ACHN (cell line): Measurements from ENCODE around the gene DCLK1.
A peak's percentile ranks its signal among the peaks of the same experiment; 100 is the strongest.

Experiments
- DNase-seq: peaks from one replicate; pipeline ENCODE4 v3.0.0-alpha.2; 2015
- in situ Hi-C: cut with HindIII; loops from 2 replicates; pipeline ENCODE4 v1.10.0; 2017; ENCODE audit warnings: low sequenced_read_pairs, low pct_ligation_motif_present, low pct_unique_long_range_greater_than_20kb

DCLK1 gene

DNA sequence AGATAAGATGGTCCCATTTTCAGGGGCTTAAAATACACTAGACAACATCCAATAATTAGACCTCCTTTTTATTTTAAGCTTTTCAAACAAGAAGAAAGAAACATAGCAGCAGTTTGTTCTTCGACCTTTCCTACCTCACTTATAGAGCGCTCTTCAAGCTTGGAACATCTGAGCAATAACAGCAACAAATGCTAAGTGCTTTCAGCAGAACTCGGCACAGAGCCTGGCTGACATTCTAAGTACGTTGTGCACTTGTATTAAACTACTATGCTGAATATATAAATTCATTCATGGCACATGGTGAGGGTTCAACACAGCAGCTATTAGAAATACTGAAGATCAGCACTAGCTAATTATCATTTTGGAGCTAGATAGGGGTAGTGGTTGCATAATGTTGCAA is 398.6 kb downstream of the DCLK1 start:
- in situ Hi-C loops: no loop called here
- DNase-seq: no peak

DNA sequence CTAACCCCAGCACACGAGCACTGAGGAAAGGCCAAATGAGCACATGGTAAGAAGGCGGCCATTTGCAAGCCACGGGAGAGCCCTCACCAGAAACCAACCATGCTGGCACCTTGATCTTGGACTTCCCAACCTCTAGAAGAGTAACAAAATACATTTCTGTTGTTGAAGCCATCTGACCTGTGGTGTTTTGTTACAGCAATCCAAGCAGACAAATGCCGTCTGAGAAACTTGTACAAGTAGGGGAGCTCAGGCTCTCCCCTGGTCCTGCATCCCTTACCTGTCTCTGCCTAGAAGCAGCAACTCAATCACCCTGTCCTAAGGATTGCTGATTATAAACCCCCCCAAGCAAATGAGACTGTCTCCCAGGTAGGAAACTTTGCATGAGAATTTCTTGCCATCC is 399.7 kb downstream of the DCLK1 start:
- in situ Hi-C loops: no loop called here
- DNase-seq: no peak

DNA sequence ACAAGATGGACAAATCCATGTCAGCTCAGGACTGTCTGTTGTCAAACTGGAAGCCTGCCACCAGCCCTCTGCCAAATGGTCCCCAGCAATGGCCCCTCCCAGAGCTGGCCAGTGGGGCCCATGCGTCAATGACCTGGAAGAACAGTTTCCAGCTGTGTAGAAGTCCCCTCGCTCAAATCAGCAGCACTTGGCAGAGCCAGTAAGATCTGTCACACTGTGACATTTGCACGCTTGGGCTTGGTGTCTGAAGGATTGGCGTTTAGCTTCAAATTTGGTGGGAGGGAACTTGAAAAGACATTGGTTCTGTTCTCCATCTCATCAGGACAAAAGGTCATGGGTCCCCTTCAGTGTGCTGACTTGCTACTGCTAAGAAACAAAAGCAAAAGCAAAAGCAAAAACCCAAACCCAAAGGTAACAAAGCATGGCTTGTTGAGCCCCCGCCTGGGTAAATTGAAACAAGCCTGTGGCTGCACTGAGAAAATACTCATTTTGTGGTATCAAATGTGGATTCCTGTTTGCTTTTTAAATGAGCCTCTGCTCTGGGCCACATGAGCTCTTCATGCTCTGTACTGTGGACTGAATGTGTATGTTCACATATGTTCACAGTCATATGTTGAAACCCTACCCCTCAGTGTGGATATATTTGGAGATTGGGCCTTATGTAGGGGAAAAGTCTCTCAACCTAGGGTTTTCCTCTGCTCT is 401.1 kb downstream of the DCLK1 start:
- no peak for DNase-seq
- in situ Hi-C loops: no loop called here

DNA sequence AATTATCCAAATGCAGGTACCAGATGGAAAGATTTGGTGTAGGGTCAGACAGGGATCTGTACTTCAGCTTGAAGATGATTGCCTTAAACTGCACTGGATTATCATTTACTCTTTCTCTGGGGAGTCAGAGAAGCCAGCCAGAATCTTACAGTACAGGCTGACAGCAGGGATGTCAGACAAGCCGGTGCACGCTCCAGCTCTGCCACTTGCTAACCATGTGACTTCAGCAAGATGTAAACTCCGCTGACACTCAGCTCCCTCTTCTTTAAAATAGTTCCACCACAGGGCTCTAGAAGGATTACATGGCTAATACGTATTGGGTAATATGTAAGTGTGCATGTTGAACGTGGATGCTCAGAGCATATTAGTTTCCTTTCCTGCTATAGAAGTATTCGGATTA is 403.3 kb downstream of the DCLK1 start:
- no peak for DNase-seq
- in situ Hi-C loops: no loop called here

DNA sequence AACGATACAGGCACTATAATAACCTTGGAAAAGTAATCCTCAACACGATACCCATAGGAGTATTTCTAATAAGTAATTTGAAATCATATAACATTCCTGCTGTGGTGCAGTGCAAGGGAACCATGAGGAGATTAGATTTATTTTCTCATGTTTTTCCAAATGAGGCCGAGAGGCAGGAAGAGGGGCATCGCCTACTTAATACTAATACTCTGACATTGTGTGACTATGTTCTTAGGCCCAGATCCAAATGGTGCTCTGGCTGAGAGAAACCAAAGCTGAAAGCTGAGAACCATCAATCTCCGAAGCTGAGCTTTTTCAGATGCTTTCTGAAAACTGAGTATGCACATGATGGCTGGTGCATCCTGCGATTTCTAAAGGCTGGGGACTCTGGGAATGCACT is 406.7 kb downstream of the DCLK1 start:
- in situ Hi-C loops: no loop called here
- no peak for DNase-seq

DNA sequence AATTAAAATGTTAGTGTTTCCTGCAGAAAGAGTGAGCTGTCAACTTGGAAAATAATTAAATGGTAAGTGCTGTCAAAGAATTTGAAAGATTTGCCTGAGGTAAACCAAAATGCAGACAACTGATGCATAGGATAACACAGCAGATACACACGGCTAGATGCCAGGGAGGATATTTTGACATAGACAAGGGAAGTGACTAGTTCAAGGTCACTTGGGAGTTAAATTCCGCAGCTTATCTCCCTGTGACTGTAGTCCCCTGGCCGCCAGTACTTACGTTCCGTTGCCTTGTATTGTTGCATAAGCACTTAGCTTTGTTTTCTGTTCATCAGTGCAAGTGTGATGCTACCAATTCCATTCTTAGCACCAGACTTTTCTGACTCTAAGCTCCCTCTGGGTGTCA is 407.4 kb downstream of the DCLK1 start:
- no peak for DNase-seq
- in situ Hi-C loops: no loop called here

DNA sequence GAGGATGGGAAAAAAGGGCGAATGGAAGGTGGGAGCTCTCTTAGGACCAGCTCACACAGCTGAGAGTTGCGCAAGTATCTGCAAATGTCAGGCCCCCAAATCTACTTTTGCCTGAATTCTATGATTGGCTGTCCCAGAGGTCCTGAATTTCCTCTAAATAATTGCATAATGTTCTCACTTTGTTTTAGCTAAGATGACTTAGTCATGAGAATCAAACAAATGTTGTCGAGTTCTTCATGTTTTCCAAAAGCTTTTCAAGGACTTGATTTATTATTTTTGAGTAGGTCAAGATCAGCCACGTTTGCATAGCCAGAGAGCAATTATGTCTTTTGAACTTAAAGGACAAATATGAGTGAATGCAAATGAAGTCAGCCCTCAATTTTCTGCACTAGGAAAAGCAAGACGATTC is 408.1 kb downstream of the DCLK1 start:
- in situ Hi-C loops: no loop called here
- DNase-seq: no peak

DNA sequence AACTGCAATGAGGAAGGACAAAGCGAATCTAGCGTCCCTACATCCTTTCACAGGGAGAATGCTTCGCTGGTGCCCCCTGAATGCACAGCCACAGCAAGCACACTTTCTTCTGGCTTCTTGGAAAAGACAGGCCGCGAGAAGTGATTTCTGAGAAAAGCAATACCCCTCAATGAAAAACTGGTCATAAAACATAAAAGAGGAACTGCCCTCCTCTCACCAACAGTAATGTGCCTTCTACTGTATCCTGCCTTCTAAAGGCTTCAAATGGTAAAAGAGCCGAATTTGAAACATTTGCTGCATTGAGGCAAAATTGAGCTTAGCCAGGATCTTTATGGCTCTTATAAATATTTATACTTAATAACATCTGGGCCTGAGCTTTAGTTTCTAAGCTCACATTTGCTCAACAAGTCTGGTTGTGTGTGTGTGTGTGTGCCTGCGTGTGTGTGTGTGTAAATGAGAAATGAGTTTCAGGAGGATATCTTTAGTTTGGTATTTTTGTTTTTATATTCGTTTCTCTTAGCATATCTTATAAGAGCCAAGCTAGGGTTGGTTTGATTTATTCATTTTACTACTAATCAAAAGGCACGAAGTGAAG is 408.6 kb downstream of the DCLK1 start:
- in situ Hi-C loops: no loop called here
- no peak for DNase-seq

DNA sequence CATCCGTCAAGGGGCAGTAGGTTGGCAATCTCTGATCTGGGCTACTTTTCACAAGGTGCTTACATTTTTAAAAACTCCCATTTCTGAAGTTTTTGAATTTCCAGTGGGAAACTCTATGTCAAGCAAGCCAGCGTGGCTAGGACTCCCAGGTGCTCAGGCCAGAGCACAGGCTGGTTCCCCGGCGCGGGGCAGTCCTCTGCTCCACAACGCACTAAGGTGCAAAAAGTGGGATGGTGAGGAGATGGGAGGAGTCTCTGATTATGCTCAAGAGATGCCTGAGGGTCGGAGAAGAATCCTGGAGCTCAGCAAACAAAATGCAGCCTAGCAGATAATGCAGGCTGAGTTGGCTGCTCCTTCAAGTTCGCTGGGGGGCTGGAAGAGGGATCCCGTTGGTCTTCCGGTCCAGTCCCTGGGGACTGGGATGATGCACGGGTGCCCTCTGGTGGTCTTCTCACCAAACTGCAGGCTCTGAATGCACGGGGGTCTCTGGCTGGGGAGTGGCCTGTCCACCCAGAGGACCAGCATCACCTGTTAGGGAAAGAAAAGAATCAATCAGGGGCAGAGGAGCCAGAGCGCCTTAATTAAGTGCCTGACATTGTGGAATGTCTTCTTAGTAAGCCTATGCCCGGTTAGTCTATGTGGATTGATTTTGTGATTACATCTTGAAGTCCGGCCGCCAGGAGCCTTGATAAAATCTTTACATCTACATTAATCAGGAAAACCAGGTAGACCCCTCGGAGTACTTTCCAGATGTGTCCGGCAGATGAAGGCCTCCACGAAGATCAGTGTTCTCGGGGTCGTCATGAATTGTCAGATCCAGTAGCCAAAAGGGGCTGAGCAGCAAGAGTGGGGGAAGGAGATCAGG is 410.3 kb downstream of the DCLK1 start:
- DNase-seq: peak; percentile 50
- in situ Hi-C loops: no loop called here

DNA sequence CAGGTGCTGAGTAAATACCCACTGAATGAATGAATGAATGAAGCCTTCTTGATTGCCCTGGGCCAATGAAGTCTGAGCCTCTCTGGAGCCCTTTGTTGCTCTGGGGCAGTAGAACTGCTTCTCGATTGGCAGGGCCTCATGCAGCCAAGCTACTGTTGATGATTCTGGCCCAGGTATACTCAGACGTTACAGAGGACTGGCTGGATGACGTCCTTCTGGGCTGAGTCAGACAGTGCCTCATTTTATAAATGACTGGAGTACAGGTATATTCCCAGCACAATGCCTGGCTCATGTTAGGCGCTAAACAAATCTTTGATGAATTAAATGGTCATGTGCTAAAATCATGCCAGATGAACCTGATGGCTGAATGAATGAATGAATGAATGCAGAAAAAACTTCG is 410.9 kb downstream of the DCLK1 start:
- no peak for DNase-seq
- in situ Hi-C loops: no loop called here
